RWPE2 (cell line): ENCODE measurements around the gene COLEC11.

Experiments used
- ATAC-seq: fragments of 200-7000 bp; cut with Tn5 transposase; 3 replicates; pipeline ENCODE4 v1.9.1; 2021; ENCODE audit warnings: low read depth
- DNase-seq: peaks from one replicate; pipeline ENCODE4 v3.0.0-alpha.2; 2020; ENCODE audit warnings: low spot score
- H3K27ac ChIP-seq: fragments of 450-650 bp; 2 replicates; pipeline ENCODE4 v1.5.1; 2017; ENCODE audit warnings: mild to moderate bottlenecking; ENCODE audit not compliant: poor library complexity, severe bottlenecking
- H3K27me3 ChIP-seq: fragments of 250-450 bp; sonication (Bioruptor Pico); 2 replicates; pipeline ENCODE4 v1.5.1; 2021; ENCODE audit warnings: mild to moderate bottlenecking, moderate library complexity; ENCODE audit not compliant: insufficient read depth, poor library complexity, severe bottlenecking
- H3K36me3 ChIP-seq: fragments of 250-450 bp; sonication (Bioruptor Pico); 2 replicates; pipeline ENCODE4 v1.5.1; 2020; ENCODE audit warnings: low read depth, mild to moderate bottlenecking, moderate library complexity
- H3K4me1 ChIP-seq: fragments of 250-450 bp; sonication (Bioruptor Pico); 2 replicates; pipeline ENCODE4 v1.5.1; 2021; ENCODE audit warnings: mild to moderate bottlenecking, moderate library complexity; ENCODE audit not compliant: insufficient read depth, poor library complexity, severe bottlenecking
- H3K4me3 ChIP-seq: fragments of 250-450 bp; sonication (Bioruptor Pico); 2 replicates; pipeline ENCODE4 v1.5.1; 2021; ENCODE audit warnings: mild to moderate bottlenecking, moderate library complexity; ENCODE audit not compliant: severe bottlenecking
- H3K9me3 ChIP-seq: fragments of 250-450 bp; sonication (Bioruptor Pico); 2 replicates; pipeline ENCODE4 v1.5.1; 2021; ENCODE audit warnings: mild to moderate bottlenecking, moderate library complexity; ENCODE audit not compliant: severe bottlenecking
- TF ChIP-seq, protein P1 (sequence below): fragments of 450-650 bp; IDR thresholded peaks from one replicate; pipeline ENCODE4 v1.5.1; 2017; ENCODE audit warnings: mild to moderate bottlenecking, moderate library complexity; ENCODE audit not compliant: poor library complexity, severe bottlenecking

The COLEC11 gene

DNA sequence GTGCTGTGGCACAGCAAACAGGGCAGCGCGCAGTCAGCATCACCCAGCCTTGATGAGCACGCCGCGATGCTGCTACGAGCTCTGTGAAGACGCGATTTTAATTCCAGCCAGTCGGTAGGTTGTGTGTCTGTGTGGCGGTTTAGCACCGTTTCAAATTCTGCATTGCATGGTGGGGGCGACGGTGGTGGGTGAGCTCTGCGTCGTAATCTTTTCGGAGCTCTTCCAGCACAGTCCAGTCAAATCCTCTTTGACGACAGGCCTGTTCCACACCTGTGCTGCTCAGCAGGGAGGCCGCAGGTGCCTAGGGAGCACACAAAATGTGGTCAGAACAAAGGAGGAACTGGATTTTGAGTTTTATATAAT is 71.7 kb downstream of the COLEC11 start:
- Histone ChIP-seq H3K4me1 (no peaks in the 10 kb centered on the region), H3K36me3 (no peaks in the 10 kb centered on the region), H3K9me3 (no peaks in the 10 kb centered on the region), H3K27ac (no peak overlapping the region), H3K4me3 (no peak overlapping the region), H3K27me3 (no peaks in the 10 kb centered on the region)
- no peak for ATAC-seq
- DNase-seq: no peak
- TF ChIP-seq, protein P1, sequence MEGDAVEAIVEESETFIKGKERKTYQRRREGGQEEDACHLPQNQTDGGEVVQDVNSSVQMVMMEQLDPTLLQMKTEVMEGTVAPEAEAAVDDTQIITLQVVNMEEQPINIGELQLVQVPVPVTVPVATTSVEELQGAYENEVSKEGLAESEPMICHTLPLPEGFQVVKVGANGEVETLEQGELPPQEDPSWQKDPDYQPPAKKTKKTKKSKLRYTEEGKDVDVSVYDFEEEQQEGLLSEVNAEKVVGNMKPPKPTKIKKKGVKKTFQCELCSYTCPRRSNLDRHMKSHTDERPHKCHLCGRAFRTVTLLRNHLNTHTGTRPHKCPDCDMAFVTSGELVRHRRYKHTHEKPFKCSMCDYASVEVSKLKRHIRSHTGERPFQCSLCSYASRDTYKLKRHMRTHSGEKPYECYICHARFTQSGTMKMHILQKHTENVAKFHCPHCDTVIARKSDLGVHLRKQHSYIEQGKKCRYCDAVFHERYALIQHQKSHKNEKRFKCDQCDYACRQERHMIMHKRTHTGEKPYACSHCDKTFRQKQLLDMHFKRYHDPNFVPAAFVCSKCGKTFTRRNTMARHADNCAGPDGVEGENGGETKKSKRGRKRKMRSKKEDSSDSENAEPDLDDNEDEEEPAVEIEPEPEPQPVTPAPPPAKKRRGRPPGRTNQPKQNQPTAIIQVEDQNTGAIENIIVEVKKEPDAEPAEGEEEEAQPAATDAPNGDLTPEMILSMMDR: no peak

- H3K4me3 ChIP-seq: no peak overlapping the region
- no peak for DNase-seq
- no peak for ATAC-seq
- H3K4me1 ChIP-seq: no peaks in the 10 kb centered on the region
- H3K36me3 ChIP-seq: no peaks in the 10 kb centered on the region
- no peak overlapping the region for H3K27ac ChIP-seq
- TF ChIP-seq, protein P1: no peak
- no peaks in the 10 kb centered on the region for H3K27me3 ChIP-seq
- no peaks in the 10 kb centered on the region for H3K9me3 ChIP-seq
Observed at GRCh38 chr2:3667151-3667631, 72.3 kb downstream of the COLEC11 start.

GRCh38 chr2:3669656-3670055 is 74.7 kb downstream of the COLEC11 start:
- no peaks in the 10 kb centered on the region for H3K36me3 ChIP-seq
- DNase-seq (no peak), ATAC-seq (no peak)
- H3K4me1 ChIP-seq: no peaks in the 10 kb centered on the region
- H3K27me3 ChIP-seq: no peaks in the 10 kb centered on the region
- TF ChIP-seq, protein P1: no peak
- H3K4me3 ChIP-seq: no peak overlapping the region
- H3K9me3 ChIP-seq: no peaks in the 10 kb centered on the region
- H3K27ac ChIP-seq: no peak overlapping the region

DNA sequence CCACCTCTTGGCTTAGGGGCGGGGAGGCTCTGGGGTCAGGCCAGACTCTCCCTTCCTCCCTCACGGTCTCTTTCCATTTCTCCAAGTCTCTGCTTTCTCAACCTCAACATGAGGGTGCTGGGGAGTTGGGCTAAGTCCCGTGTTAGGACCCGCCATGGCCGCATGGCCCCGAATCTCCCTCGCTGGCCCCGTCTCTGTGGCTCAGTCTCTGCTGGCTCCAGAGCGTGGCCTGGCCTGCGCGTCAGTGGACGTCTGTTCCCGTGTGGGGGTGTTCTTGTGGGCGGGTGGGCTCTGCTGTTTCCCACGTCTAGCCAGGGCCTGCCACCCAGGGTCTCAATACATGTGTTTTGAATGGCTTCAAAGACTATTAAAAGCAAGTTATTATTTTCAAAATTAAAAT is 75.5 kb downstream of the COLEC11 start:
- H3K4me1 ChIP-seq: no peaks in the 10 kb centered on the region
- TF ChIP-seq, protein P1: no peak
- ATAC-seq: no peak

GRCh38 chr2:3670941-3671340 is 76.0 kb downstream of the COLEC11 start:
- H3K36me3 ChIP-seq: no peaks in the 10 kb centered on the region
- TF ChIP-seq, protein P1: no peak
- no peak overlapping the region for H3K27ac ChIP-seq
- H3K27me3 ChIP-seq: no peaks in the 10 kb centered on the region
- H3K9me3 ChIP-seq: no peaks in the 10 kb centered on the region
- ATAC-seq (no peak), DNase-seq (no peak)
- no peak overlapping the region for H3K4me3 ChIP-seq
- no peaks in the 10 kb centered on the region for H3K4me1 ChIP-seq

More for the DNA sequence above, 75.5 kb downstream of the COLEC11 start:
- H3K27ac ChIP-seq: no peak overlapping the region
- no peaks in the 10 kb centered on the region for H3K36me3 ChIP-seq
- no peaks in the 10 kb centered on the region for H3K9me3 ChIP-seq
- no peaks in the 10 kb centered on the region for H3K27me3 ChIP-seq
- no peak for DNase-seq
- H3K4me3 ChIP-seq: no peak overlapping the region
